Sigmoid colon (tissue), 7 donors: ENCODE measurements around the gene PLSCR3. TPM values are rescaled to one million over a fixed set of nuclear protein-coding genes. Genes with fewer than 3 reads are reported as not detected.

Source experiments
- DNase-seq: peaks from one replicate; pipeline ENCODE4 v3.0.0-alpha.2; 2019
- H3K27ac ChIP-seq, 4 donors: fragments of 200-600 bp; sonication (generic); one replicate each; pipeline ENCODE4 v1.5.1; 2016 to 2019; ENCODE audit warnings: mild to moderate bottlenecking in 1 of 4
- H3K27me3 ChIP-seq, 3 donors: fragments of 200-600 bp; sonication (generic); one replicate each; pipeline ENCODE4 v1.5.1; 2019; ENCODE audit warnings: mild to moderate bottlenecking in 1 of 3
- H3K36me3 ChIP-seq, 4 donors: fragments of 200-600 bp; sonication (generic); one replicate each; pipeline ENCODE4 v1.5.1; 2016 to 2019
- H3K4me1 ChIP-seq, 4 donors: fragments of 200-600 bp; sonication (generic); one replicate each; pipeline ENCODE4 v1.5.1; 2017 to 2019
- H3K4me3 ChIP-seq, 4 donors: fragments of 200-600 bp; sonication (generic); one replicate each; pipeline ENCODE4 v1.5.1; 2017 to 2019; ENCODE audit warnings: mild to moderate bottlenecking in 2 of 4, moderate library complexity in 1 of 4
- H3K9me3 ChIP-seq, 4 donors: fragments of 200-600 bp in 3 of 4; sonication (generic) in 3 of 4; one replicate each; pipeline versions ENCODE4 v1.5.1 to v1.6.1; 2013 to 2019
- CTCF ChIP-seq, 4 experiments: fragments of 450-650 bp in 3 of 4; fragments of 200-600 bp in 1 of 4; IDR thresholded peaks; one replicate each; pipeline ENCODE4 v1.5.1; 2016 to 2019; ENCODE audit warnings: antibody characterized with exemption in 4 of 4, mild to moderate bottlenecking in 3 of 4, moderate library complexity in 2 of 4
- EP300 ChIP-seq, 4 donors: sonication (generic); formaldehyde crosslinking; IDR thresholded peaks; one replicate each; pipeline ENCODE4 v1.6.1; 2017; ENCODE audit warnings: antibody characterized with exemption in 4 of 4
- POLR2A ChIP-seq, 2 donors: fragments of 450-650 bp; IDR thresholded peaks; one replicate each; pipeline ENCODE4 v1.6.1; 2016; ENCODE audit warnings: antibody characterized with exemption in 2 of 2, mild to moderate bottlenecking in 2 of 2, moderate library complexity in 2 of 2
- POLR2AphosphoS5 ChIP-seq, 4 donors: sonication (generic); formaldehyde crosslinking; IDR thresholded peaks; one replicate each; pipeline ENCODE4 v1.6.1; 2017; ENCODE audit warnings: antibody characterized with exemption in 4 of 4
- WGBS, 2 donors: extraction: QIAGEN DNeasy Blood & Tissue Kit; methylation state at CpG; one replicate each; pipeline ENCODE4 v1.1.7; 2013; 5-methylcytosine and 5-hydroxymethylcytosine counted together
- intact Hi-C: fragments of 100-400 bp; cut with DNase I; formaldehyde crosslinking; loops from one replicate; pipeline ENCODE4 v1.15.1; 2023
- polyA plus RNA-seq, 3 donors: library from polyadenylated mRNA; stranded (reverse); fragments of 200-250 nt; gene quantifications; one replicate each; pipeline ENCODE4 v1.2.3, GENCODE V29; 2013
- total RNA-seq, 4 donors: library from RNA; depleted of rRNA; stranded (reverse); fragments of >200 nt; gene quantifications; one replicate each; pipeline ENCODE4 v1.1.0, GENCODE V29; 2016
- donor health status: healthy with polysubstance abuse.
- donor health status: Bipolar disorder and iron deficiency.
- donor health status: healthy.

The PLSCR3 gene
- total and polyA plus RNA-seq, 7 donors, result 10.4 to 27.2 (median 14.8) TPM

DNA sequence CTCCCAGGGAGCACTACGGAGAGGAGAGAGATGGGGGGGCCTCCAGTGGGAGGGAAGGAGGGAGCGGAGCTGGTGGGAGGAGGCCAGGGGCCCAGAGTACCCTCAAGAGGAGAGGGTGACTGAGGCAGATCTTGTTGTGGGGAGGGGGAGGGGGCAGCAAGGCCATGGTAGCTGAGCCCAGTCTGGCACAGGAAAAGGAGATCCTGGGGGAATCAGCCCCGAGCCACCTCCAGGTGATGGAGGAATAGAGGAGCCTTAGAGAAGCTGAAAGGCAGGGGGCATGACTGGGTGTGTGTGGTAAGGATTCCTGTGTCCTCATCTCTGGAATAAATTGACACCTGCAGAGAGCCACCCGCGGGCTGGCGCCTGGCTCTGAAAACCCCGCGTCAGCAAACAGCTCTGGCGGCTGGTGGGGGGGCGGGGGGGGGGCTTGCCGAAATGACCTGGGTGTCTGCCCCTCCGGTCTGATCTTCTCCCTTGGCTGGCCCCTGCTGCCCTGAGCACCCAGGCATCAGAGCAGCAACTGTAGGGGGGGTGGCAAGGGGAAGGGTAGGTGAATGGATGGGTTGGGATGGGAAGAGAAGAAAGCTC lies 12.0 kb upstream of the PLSCR3 start:
- TF ChIP-seq POLR2AphosphoS5 (IDR thresholded peaks at IDR 0.05), result no peak
- no peak for TF ChIP-seq CTCF (IDR thresholded peaks at IDR 0.05)
- TF ChIP-seq POLR2A (IDR thresholded peaks at IDR 0.05), result no peak
- no peak for TF ChIP-seq EP300 (IDR thresholded peaks at IDR 0.05)
- H3K36me3 ChIP-seq, result peaks cover 0 to 28% (median 7%) of the 10 kb centered on the region in 4 donors
- no peaks in the 10 kb centered on the region for H3K27me3 ChIP-seq
- H3K4me1 ChIP-seq, result peaks cover 0 to 41% (median 34%) of the 10 kb centered on the region in 4 donors
- peak overlapping the region in 2 of 4 donors; percentile 81 to 89 for H3K4me3 ChIP-seq
- DNase-seq, result no peak
- WGBS, 2 donors, result 25 to 57% methylated on average over 12 of the region's 12 CpGs
- peak overlapping the region; percentile 88 to 95 (median 92) for H3K27ac ChIP-seq
- intact Hi-C loops, result loop anchor here (10.0 kb wide), 1 partner anchor 762 kb away; the partner anchor contains the start of genes KIAA0753 and TXNDC17
- H3K9me3 ChIP-seq, result no peaks in the 10 kb centered on the region

DNA sequence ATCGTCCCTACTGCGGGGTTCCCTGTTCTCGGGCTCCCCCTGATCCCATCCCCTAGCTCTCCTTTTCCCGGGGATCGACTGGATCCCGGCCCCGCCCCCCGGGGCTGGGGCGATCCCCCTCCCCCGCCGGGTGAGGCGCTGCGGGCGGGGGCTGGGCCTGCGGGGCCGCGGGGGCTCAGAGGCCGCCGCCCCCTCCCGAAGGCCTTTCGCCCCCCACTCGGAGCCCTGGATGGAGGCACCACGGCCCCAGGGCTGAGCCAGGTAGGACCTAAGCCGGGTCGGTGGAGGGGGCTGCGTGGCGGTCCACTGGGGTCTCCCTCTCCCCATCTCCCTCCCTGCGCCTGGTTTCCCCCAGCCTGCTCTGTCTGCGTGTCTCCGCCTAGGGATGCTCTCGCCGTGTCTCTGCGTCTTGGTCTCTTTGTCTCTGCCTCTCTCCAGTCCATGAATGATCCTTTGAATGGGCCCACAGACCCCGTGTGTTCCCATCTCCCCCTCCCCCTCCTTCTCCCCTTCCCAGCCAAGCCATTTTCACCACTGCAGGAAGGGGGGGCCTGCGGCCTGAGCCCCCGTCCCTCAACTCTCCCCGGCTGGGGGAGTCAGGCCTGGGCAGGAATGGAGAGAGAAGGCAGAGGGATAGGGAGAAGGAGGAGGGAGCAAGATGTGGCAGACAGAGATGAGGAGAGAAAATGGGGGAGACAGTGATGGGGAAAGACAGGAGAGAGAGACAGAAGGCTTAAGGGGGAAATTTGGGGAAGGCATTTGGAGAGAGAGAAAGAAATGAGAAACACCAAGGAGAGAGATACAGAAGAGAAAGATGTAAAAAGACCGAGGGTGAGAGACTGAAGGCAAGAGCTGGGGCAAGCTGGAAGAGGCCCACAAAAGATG lies 11.3 kb upstream of the PLSCR3 start:
- intact Hi-C loops, result loop anchor here (2.0 to 10.0 kb wide), 4 partner anchors 31 to 761 kb away; partner anchors contain the start of genes KIAA0753 and TXNDC17
- Histone ChIP-seq H3K4me1 (peaks cover 0 to 45% (median 34%) of the 10 kb centered on the region in 4 donors), H3K4me3 (peak overlapping the region; percentile 70 to 93 (median 85)), H3K27ac (peak overlapping the region; percentile 88 to 95 (median 92)), H3K36me3 (peaks cover 0 to 26% (median 6%) of the 10 kb centered on the region in 4 donors), H3K9me3 (no peaks in the 10 kb centered on the region), H3K27me3 (no peaks in the 10 kb centered on the region)
- 10 to 18% methylated on average over 38 of the region's 38 CpGs for WGBS, 2 donors
- TF ChIP-seq POLR2AphosphoS5 (IDR thresholded peaks at IDR 0.05), result no peak
- TF ChIP-seq CTCF (IDR thresholded peaks at IDR 0.05), result no peak
- TF ChIP-seq POLR2A (IDR thresholded peaks at IDR 0.05), result no peak
- no peak for TF ChIP-seq EP300 (IDR thresholded peaks at IDR 0.05)
- DNase-seq, result no peak

- peak; percentile 90 for DNase-seq
- Histone ChIP-seq H3K4me3 (peak overlapping the region; percentile 70 to 93 (median 85)), H3K9me3 (no peaks in the 10 kb centered on the region), H3K4me1 (peaks cover 0 to 49% (median 34%) of the 10 kb centered on the region in 4 donors), H3K27me3 (no peaks in the 10 kb centered on the region), H3K36me3 (peaks cover 0 to 19% (median 4%) of the 10 kb centered on the region in 4 donors), H3K27ac (peak overlapping the region; percentile 88 to 95 (median 92))
- intact Hi-C loops, result loop anchor here (2.0 to 10.0 kb wide), 5 partner anchors 32 to 760 kb away; partner anchors contain the start of genes GABARAP, KIAA0753 and TXNDC17
- WGBS, 2 donors, result 1% methylated on average over 65 of the region's 65 CpGs
- no peak for TF ChIP-seq CTCF (IDR thresholded peaks at IDR 0.05)
- TF ChIP-seq POLR2AphosphoS5 (IDR thresholded peaks at IDR 0.05), result peak; percentile 70 to 89 (median 78)
- peak in 1 of 2 donors; percentile 26 for TF ChIP-seq POLR2A (IDR thresholded peaks at IDR 0.05)
- TF ChIP-seq EP300 (IDR thresholded peaks at IDR 0.05), result no peak
Measured at GRCh38 chr17:7404737-7405349, 10.5 kb upstream of the PLSCR3 start.

DNA sequence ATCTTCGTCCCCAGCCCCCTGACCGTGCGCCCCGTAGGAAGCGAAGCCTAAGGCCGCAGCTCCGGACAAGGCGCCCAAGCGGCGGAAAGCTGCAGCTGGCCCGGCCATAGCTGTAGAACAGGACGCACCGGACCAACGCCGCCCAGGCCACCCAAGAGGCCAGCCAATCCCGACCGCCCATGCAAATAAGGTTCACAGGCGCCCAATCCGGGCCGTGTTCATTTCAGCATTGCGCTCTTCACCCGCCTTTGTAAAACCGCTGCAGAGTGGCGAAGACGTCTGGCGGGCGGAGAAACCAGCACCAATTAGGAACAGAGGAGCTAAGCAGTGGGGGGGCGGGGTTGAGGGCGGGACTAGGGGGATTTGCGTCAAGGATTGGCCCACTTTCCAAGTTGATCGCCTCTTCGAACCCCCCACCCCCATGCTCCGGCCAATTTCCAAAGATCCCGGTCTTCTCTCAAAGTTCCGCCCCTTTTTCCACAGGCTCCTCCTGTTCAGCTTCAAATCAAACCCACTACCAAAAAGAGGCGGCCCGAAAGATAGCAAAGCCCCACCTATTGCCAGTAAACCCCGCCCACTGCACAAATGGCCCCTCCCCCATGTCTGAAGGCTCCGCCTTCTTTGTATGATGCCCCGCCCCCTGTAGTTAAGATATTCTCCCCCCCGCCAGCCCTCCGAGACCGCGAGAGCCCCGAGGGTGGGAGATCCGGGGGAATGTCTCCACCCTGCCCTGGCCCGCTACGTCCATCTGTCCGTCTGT lies 9.8 kb upstream of the PLSCR3 start, which contains the start of gene TMEM256:
TSS of gene TMEM256 (minus strand) at position 121 of the 760 bp plus-strand sequence. CDS start at position 108, 13 bp downstream.
- intact Hi-C loops, result loop anchor here (2.0 to 10.0 kb wide), 6 partner anchors 33 to 759 kb away; partner anchors contain the start of genes GABARAP, KIAA0753, POLR2A and TXNDC17
- 0% methylated on average over 49 of the region's 49 CpGs for WGBS, 2 donors
- H3K4me1 ChIP-seq, result peaks cover 0 to 49% (median 34%) of the 10 kb centered on the region in 4 donors
- no peaks in the 10 kb centered on the region for H3K9me3 ChIP-seq
- TF ChIP-seq EP300 (IDR thresholded peaks at IDR 0.05) (no peak), POLR2AphosphoS5 (IDR thresholded peaks at IDR 0.05) (peak; percentile 98 to 99 (median 98)), CTCF (IDR thresholded peaks at IDR 0.05) (no peak), POLR2A (IDR thresholded peaks at IDR 0.05) (peak; percentile 90 to 97)
- no peaks in the 10 kb centered on the region for H3K27me3 ChIP-seq
- DNase-seq, result peak; percentile 100
- peak within 1 kb of the TSS; percentile 88 to 95 (median 92) for H3K27ac ChIP-seq
- H3K36me3 ChIP-seq, result peaks cover 0 to 12% (median 3%) of the 10 kb centered on the region in 4 donors
- H3K4me3 ChIP-seq, result peak within 1 kb of the TSS; percentile 70 to 93 (median 85)
